GM06990 (cell line): ENCODE results near the gene EPN1.

Experiments used
- DNase-seq: peaks from one replicate; pipeline ENCODE4 v3.0.0-alpha.2; 2011; ENCODE audit not compliant: insufficient read length; ENCODE audit errors: extremely low read depth
- H3K27me3 ChIP-seq: replicated peaks from 2 replicates; pipeline ENCODE4 v1.6.0; 2011; ENCODE audit warnings: low read length; ENCODE audit not compliant: control insufficient read depth, insufficient read depth
- H3K36me3 ChIP-seq: 2 replicates; pipeline ENCODE4 v1.5.1; 2011; ENCODE audit warnings: low read length; ENCODE audit not compliant: control insufficient read depth, insufficient read depth
- H3K4me3 ChIP-seq: replicated peaks from 2 replicates; pipeline ENCODE4 v1.5.1; 2011; ENCODE audit warnings: low read depth, mild to moderate bottlenecking, control low read depth, low read length
- CTCF ChIP-seq: IDR thresholded peaks from 2 replicates; pipeline ENCODE4 v1.5.1; 2011; ENCODE audit warnings: low read length, control low read depth, mild to moderate bottlenecking, inconsistent platforms; ENCODE audit not compliant: insufficient read depth, poor library complexity, severe bottlenecking

EPN1 gene

GRCh38 chr19:55674841-55675660 lies at the start of gene EPN1:
Gene EPN1 (plus strand): TSS chr19:55675226. CDS start chr19:55678628, 3,402 bp downstream.
- TF ChIP-seq CTCF = no peak
- peak; percentile 98 for DNase-seq
- Histone ChIP-seq H3K27me3 (no peaks in the 10 kb centered on the region), H3K36me3 (peaks cover 30% of the 10 kb centered on the region), H3K4me3 (peak within 1 kb of the TSS; percentile 93)

- DNase-seq = no peak
- TF ChIP-seq CTCF = no peak
- Histone ChIP-seq H3K4me3 (no peak overlapping the region), H3K27me3 (no peaks in the 10 kb centered on the region), H3K36me3 (no peaks in the 10 kb centered on the region; the same call in 1 of the 2 replicates)
Measured at GRCh38 chr19:55626350-55626749, 48.7 kb upstream of the EPN1 start.

GRCh38 chr19:55632463-55632834 lies 42.6 kb upstream of the EPN1 start:
- DNase-seq = no peak
- peak; percentile 73 for TF ChIP-seq CTCF

GRCh38 chr19:55633861-55634260 lies 41.2 kb upstream of the EPN1 start:
- TF ChIP-seq CTCF = no peak
- Histone ChIP-seq H3K4me3 (peak overlapping the region; percentile 99; the same call in 1 of the 2 replicates), H3K27me3 (no peaks in the 10 kb centered on the region), H3K36me3 (no peaks in the 10 kb centered on the region; the same call in 1 of the 2 replicates)
- no peak for DNase-seq

More at GRCh38 chr19:55632463-55632834, 42.6 kb upstream of the EPN1 start:
- Histone ChIP-seq H3K27me3 (no peaks in the 10 kb centered on the region), H3K4me3 (no peak overlapping the region), H3K36me3 (no peaks in the 10 kb centered on the region; the same call in 1 of the 2 replicates)

- Histone ChIP-seq H3K27me3 (no peaks in the 10 kb centered on the region), H3K4me3 (peak overlapping the region; percentile 99), H3K36me3 (no peaks in the 10 kb centered on the region; the same call in 1 of the 2 replicates)
- no peak for DNase-seq
- no peak for TF ChIP-seq CTCF
Measured at GRCh38 chr19:55635334-55635717, 39.7 kb upstream of the EPN1 start.
